Activated B cell treated with CpG ODN at 0.5 μM for 24 hours (primary cell): ENCODE data around the gene HEMK1. TPM values are rescaled to one million over a fixed set of nuclear protein-coding genes. Genes with fewer than 3 reads are reported as not detected.

Experiments used
- ATAC-seq: fragments of 200-7000 bp; cut with Tn5 transposase; one replicate; pipeline ENCODE4 v1.10.0; 2021; ENCODE audit warnings: low read depth, mild to moderate bottlenecking, moderate library complexity
- CTCF ChIA-PET: fragments of 350-600 bp; sonication (Branson Sonifier 250); formaldehyde crosslinking; loops from one replicate; lab custom pipeline; 2021; ENCODE audit warnings: antibody characterized with exemption; lab: Charles Lee
- POLR2A ChIA-PET: fragments of 350-600 bp; sonication (Branson Sonifier 250); formaldehyde crosslinking; loops from one replicate; lab custom pipeline; 2021; ENCODE audit warnings: antibody characterized with exemption; lab: Charles Lee
- DNase-seq: peaks from one replicate; pipeline ENCODE4 v3.0.0; 2022
- H3K27ac Mint-ChIP-seq: one replicate; pipeline ENCODE4 v1.8.0; 2020; ENCODE audit warnings: mixed read lengths
- H3K27me3 Mint-ChIP-seq: one replicate; pipeline ENCODE4 v1.8.0; 2021; ENCODE audit warnings: mixed read lengths
- H3K36me3 Mint-ChIP-seq: one replicate; pipeline ENCODE4 v1.8.0; 2021; ENCODE audit warnings: low read depth, mixed read lengths
- H3K4me1 Mint-ChIP-seq: one replicate; pipeline ENCODE4 v1.8.0; 2021; ENCODE audit warnings: mixed read lengths
- H3K4me3 Mint-ChIP-seq: one replicate; pipeline ENCODE4 v1.8.0; 2020; ENCODE audit warnings: mild to moderate bottlenecking, mixed read lengths
- H3K9me3 Mint-ChIP-seq: one replicate; pipeline ENCODE4 v1.8.0; 2020; ENCODE audit warnings: mixed read lengths
- CTCF ChIP-seq: fragments of 200-600 bp; IDR thresholded peaks from one replicate; pipeline ENCODE4 v1.8.0; 2022; ENCODE audit warnings: antibody characterized with exemption, mild to moderate bottlenecking
- intact Hi-C: fragments of 100-400 bp; cut with micrococcal nuclease; formaldehyde crosslinking; loops from one replicate; pipeline ENCODE4 v1.15.1; 2024
- total RNA-seq: library from RNA; stranded (reverse); gene quantifications from 2 replicates; pipeline ENCODE4 v1.2.3, GENCODE V29; 2022

The HEMK1 gene
- total RNA-seq, 1 donor from 2014 or later, result 26.9 TPM

- CTCF ChIA-PET, result interaction anchor here (9.9 kb wide), 1 partner anchor 39 kb away, joined by 245 read pairs; the partner anchor contains the start of genes CISH and MAPKAPK3
- Mint-ChIP-seq H3K27ac (no peak overlapping the region), H3K27me3 (no peaks in the 10 kb centered on the region), H3K4me1 (peaks cover 15% of the 10 kb centered on the region), H3K36me3 (peaks cover 27% of the 10 kb centered on the region), H3K9me3 (no peaks in the 10 kb centered on the region), H3K4me3 (no peak overlapping the region)
- intact Hi-C loops, result loop anchor here (5.0 kb wide), 1 partner anchor 798 kb away; no protein-coding TSS in a partner anchor
- POLR2A ChIA-PET, result no interaction called here
- DNase-seq (no peak), ATAC-seq (no peak)
- TF ChIP-seq CTCF, result no peak
Measured at GRCh38 chr3:50574444-50574831, 5.1 kb downstream of the HEMK1 start.

- H3K4me1 Mint-ChIP-seq, result peaks cover 7% of the 10 kb centered on the region
- H3K27ac Mint-ChIP-seq, result no peak overlapping the region
- peaks cover 30% of the 10 kb centered on the region for H3K36me3 Mint-ChIP-seq
Measured at GRCh38 chr3:50575372-50575771, 6.0 kb downstream of the HEMK1 start.

GRCh38 chr3:50577348-50577747 lies 8.0 kb downstream of the HEMK1 start:
- intact Hi-C loops, result no loop called here
- TF ChIP-seq CTCF, result no peak
- POLR2A ChIA-PET, result interaction anchor here (1.8 kb wide), 1 partner anchor 34 kb away, joined by 4 read pairs; the partner anchor contains the start of gene CISH
- no peak overlapping the region for H3K4me3 Mint-ChIP-seq
- H3K4me1 Mint-ChIP-seq, result no peaks in the 10 kb centered on the region
- CTCF ChIA-PET, result no interaction called here
- ATAC-seq (no peak), DNase-seq (no peak)
- no peak overlapping the region for H3K27ac Mint-ChIP-seq
- H3K27me3 Mint-ChIP-seq, result no peaks in the 10 kb centered on the region
- H3K9me3 Mint-ChIP-seq, result no peaks in the 10 kb centered on the region
- peaks cover 39% of the 10 kb centered on the region for H3K36me3 Mint-ChIP-seq

More at GRCh38 chr3:50575372-50575771, 6.0 kb downstream of the HEMK1 start:
- intact Hi-C loops, result no loop called here
- no peaks in the 10 kb centered on the region for H3K27me3 Mint-ChIP-seq
- POLR2A ChIA-PET, result no interaction called here
- DNase-seq (no peak), ATAC-seq (no peak)
- no peak for TF ChIP-seq CTCF
- no peak overlapping the region for H3K4me3 Mint-ChIP-seq
- CTCF ChIA-PET, result interaction anchor here (9.9 kb wide), 1 partner anchor 38 kb away, joined by 245 read pairs; the partner anchor contains the start of genes CISH and MAPKAPK3
- no peaks in the 10 kb centered on the region for H3K9me3 Mint-ChIP-seq

GRCh38 chr3:50580683-50581458 lies 11.5 kb downstream of the HEMK1 start:
- Mint-ChIP-seq H3K9me3 (no peaks in the 10 kb centered on the region), H3K27me3 (no peaks in the 10 kb centered on the region), H3K27ac (no peak overlapping the region), H3K4me3 (no peak overlapping the region), H3K36me3 (peaks cover 42% of the 10 kb centered on the region), H3K4me1 (no peaks in the 10 kb centered on the region)
- DNase-seq (no peak), ATAC-seq (no peak)
- TF ChIP-seq CTCF, result no peak
- intact Hi-C loops, result no loop called here
- ChIA-PET CTCF (no interaction called here), POLR2A (no interaction called here)

- CTCF ChIA-PET, result no interaction called here
- intact Hi-C loops, result no loop called here
- Mint-ChIP-seq H3K9me3 (no peaks in the 10 kb centered on the region), H3K27me3 (no peaks in the 10 kb centered on the region), H3K36me3 (peaks cover 42% of the 10 kb centered on the region), H3K27ac (no peak overlapping the region), H3K4me3 (no peak overlapping the region), H3K4me1 (no peaks in the 10 kb centered on the region)
- no peak for ATAC-seq
- no peak for TF ChIP-seq CTCF
- POLR2A ChIA-PET, result no interaction called here
- no peak for DNase-seq
Measured at GRCh38 chr3:50581459-50581842, 12.1 kb downstream of the HEMK1 start.
